HL-60/S4 (cell line): ENCODE measurements around the gene RYR1.
"Not testable (repeated sequence)": the region's sequence is repeated elsewhere in the genome, so short reads cannot be mapped to it uniquely, and the experiment has no call there.

Experiments used
- in situ Hi-C: fragments of 300-500 bp; cut with MboI; formaldehyde crosslinking; loops from 2 replicates; pipeline ENCODE4 v1.14.3; 2022; ENCODE audit warnings: low sequenced_read_pairs

The RYR1 gene

DNA sequence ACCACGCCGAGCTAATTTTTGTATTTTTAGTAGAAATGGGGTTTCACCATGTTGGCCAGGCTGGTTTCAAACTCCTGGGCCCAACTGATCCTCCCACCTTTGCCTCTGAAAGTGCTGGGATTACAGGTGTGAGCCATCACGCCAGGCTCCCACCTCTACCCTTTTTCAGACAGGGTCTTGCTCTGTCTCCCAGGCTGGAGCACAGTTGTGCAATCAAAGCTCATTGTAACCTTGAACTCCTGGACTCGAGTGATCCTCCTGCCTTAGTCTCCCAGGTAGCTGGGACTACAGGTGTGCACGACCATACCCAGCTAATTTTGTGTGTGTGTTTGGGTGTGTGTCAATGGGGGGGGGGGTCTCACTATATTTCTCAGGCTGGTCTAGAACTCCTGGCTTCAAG lies 9.2 kb upstream of the RYR1 start:
- in situ Hi-C loops: loop anchor here (25.0 kb wide), 1 partner anchor 513 kb away; the partner anchor contains the start of genes MRPS12 and SARS2

GRCh38 chr19:38425222-38425809 lies 8.2 kb upstream of the RYR1 start:
- in situ Hi-C loops: no loop called here

DNA sequence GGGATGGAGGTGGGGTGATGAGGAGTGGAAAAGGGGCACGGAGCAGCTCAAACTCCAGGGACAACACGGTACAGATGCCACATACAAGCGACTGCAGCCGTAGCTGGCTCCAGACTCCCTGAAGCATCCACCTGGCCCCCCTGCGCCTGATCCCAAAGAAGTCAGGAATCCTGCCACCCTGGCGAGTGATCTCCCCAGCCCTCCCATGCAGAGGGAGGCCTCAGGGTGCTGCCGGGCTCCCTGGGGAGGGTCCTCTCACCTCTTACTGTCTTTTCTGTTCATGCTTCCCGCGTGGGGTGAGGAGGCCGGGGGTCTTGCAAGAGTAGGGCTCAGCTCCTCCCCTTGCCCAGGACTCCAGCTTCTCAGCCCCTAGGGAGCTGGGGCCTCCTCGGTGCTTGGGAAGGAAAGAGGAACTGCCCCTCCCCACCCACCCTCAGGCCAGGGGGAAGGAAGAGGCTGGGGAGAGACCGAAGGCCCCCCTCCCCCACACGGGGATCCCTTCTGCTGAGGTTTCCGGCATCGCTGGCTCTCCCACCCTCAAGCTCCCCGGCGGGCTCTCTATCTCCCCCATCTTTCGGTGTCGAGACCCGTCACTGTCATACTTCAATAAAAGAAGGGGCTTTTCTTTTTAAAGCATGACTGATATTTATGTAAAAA lies 7.6 kb upstream of the RYR1 start, which contains the start of gene RASGRP4:
Gene RASGRP4 (minus strand): TSS at position 410 of the 657 bp plus-strand sequence. CDS start 128 bp downstream, at position 282.
- in situ Hi-C loops: no loop called here

DNA sequence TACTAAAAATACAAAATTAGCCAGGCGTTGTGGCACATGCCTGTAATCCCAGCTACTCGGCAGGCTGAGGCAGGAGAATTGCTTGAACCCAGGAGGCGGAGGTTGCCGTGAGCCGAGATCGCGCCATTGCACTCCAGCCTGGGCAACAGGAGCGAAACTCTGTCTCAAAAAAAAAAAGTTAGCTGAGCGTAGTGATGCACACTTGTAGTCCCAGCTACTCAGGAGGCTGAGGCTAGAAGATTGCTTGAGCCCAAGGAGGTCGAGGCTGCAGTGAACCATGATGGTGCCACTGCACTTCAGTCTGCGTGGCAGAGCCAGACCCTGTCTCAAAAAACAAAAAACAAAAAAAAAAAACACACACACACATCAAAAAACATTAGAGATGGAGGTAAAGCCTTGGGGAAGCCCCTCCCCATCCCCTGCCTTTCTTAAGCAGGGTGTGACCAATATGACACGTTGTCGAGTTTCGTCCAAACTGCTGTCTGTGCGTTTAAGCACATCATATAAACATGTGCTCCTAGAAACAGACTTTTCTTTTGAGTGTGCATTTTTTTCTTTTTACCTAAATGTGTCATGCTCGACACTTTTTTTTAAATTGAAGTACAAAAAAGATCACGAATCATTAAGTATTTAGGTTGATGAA lies 6.3 kb upstream of the RYR1 start:
- in situ Hi-C loops: not testable (repeated sequence)

GRCh38 chr19:38429055-38429810 lies 4.3 kb upstream of the RYR1 start:
- in situ Hi-C loops: no loop called here

DNA sequence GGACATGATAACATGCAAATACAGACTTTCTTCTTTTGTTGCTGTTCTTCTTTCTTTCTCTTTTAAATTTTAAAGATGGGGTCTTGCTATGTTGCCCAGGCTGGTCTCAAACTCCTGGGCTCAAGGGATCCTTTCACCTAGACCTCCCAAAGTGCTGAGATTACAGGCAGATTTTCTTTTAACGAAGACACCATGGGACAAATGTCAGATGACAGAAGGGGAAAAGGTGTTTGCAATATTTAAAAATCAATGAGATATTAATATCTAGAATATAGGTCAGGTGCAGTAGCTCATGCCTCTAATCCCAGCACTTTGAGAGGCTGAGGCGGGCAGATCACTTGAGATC lies 3.7 kb upstream of the RYR1 start:
- in situ Hi-C loops: no loop called here

DNA sequence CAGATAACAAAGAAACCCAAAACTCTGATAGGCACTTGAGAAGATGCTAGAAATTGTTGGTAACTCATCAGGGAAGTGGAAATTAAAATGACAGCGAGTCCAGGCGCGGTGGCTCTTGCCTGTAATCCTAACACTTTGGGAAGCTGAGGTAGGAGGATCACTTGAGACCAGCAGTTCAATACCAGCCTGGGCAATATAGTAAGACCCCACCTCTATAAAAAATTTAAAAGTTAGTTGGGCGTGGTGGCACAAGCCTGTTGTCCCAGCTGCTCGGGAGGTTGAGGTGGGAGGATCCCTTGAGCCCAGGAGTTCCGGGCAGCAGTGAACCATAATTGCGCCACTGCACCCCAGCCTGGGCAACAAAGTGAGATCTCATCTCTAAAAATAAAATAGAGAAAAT lies 2.6 kb upstream of the RYR1 start:
- in situ Hi-C loops: no loop called here

- in situ Hi-C loops: no loop called here
These were observed 1.1 kb downstream of the RYR1 start for GRCh38 chr19:38434549-38435051.

DNA sequence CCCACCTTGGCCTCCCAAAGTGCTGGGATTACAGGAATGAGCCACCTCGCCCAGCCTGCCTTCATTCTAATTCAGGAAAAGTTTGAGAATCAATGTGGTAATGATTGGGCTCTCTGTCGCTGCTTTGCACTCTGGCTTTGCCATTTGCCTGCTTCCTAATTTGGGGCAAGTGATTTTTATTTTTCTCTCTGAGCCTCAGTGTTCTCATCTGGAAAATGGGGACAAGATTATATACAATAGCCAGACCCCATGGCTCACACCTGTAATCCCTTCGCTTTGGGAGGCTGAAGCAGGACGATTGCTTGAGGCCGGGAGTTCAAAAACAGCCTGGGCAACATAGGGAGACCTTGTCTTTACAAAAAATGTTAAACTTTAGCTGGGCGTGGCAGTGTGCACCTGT lies 3.8 kb downstream of the RYR1 start:
- in situ Hi-C loops: no loop called here

- in situ Hi-C loops: no loop called here
These were observed 4.4 kb downstream of the RYR1 start for GRCh38 chr19:38437917-38438316.

DNA sequence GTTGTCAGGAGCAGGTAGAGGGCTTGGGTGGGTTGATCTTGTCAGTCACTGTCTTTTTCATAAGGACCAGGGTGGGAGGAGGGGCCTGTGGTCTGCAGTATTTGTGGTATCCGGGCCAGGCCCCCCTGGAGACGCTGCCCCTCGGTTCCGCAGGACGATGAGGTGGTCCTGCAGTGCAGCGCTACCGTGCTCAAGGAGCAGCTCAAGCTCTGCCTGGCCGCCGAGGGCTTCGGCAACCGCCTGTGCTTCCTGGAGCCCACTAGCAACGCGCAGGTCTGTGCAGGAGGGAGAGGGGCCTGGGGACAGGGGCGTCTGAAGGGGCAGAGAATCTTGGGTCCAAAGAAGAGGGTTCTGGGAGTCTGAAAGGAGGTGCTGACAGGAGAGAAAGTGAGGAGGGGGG lies 7.1 kb downstream of the RYR1 start:
- in situ Hi-C loops: no loop called here

DNA sequence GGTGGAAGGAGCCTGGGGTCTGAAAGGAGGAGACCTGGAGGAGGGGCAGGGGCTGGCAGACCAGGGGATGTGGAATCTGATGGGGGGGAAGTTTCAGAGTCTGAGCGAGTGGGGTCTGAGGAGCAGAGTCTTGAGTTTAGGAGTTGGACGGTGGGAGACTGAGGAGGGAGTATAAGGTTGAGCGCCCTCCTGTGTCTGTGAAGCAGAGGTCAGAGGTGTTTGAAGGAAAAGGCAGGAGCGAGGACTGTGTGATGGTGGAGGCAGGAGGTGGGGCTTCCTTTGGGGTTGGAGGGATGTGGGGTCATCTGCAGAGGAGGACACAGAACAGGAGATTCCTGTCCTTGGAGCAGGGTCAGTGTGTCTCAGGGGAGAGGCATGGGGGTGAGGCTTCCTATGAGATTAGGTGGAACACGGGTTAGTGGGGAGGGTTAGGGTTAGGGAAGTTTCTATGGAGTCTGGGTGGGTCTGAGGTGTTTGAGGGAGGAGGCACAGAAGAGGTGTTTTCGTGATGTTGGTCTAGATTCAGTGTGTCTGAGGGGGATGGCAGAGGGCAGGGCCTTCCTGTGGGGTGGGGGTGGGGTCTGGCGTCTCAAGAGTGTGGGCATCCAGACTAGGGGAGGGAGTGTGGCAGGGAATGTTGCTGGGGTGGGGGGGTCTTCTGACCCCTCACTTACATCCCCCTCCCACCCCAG lies 8.3 kb downstream of the RYR1 start:
- in situ Hi-C loops: no loop called here

DNA sequence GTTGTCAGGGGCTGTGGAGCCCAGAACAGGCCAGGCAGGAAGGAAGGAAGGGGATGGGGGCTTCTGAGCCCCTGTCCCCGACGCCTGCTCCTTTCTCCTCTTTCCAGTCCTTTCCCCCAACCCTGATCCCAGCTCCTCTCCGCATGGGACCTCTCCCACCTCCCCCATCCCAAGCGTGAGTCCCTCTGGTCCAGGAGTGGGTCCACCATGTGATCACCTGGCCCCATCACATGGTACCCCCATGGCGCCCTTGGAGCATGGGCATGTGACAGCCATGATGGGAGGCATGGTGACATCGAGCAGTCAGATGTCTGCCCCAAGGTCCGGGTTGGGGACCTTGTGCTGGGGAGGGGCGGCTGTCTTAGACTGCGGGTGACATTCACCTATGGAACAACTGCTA lies 9.2 kb downstream of the RYR1 start:
- in situ Hi-C loops: no loop called here

DNA sequence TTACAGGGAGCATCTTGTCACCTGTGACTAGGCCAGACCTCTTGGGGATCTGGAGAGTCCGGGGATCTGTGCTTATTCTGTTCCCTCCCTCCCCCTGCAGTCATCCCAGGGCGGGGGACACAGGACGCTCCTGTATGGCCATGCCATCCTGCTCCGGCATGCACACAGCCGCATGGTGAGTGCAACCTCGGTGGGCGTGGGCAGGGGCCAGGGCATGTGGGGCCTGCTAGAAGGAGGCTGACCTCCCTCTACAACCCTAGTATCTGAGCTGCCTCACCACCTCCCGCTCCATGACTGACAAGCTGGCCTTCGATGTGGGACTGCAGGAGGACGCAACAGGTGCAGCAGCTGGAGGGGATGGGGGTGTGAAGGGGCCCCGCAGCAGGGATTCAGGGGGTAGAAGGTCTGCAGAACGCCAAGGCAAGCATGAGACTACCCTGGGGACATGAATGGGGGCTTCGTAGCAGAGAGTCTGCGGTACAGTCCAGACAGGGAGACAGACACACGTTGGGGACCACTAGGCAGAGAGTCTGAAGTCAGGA lies 10.0 kb downstream of the RYR1 start:
- in situ Hi-C loops: no loop called here

DNA sequence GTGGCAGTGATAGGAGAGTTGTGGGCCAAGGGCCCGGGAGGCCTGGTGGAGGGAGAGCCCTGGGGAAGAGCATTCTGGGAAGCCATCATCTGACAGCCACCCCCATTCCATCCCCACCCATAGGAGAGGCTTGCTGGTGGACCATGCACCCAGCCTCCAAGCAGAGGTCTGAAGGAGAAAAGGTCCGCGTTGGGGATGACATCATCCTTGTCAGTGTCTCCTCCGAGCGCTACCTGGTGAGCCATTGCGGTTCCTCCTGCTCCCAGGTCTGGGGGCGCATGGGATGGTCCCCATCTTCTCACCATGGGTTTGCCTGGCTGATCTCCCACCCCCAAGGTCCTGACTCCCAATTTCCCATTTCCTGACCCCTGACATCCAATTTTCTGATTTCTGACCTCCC lies 10.5 kb downstream of the RYR1 start:
- in situ Hi-C loops: no loop called here

GRCh38 chr19:38445362-38445761 lies 11.9 kb downstream of the RYR1 start:
- in situ Hi-C loops: no loop called here

DNA sequence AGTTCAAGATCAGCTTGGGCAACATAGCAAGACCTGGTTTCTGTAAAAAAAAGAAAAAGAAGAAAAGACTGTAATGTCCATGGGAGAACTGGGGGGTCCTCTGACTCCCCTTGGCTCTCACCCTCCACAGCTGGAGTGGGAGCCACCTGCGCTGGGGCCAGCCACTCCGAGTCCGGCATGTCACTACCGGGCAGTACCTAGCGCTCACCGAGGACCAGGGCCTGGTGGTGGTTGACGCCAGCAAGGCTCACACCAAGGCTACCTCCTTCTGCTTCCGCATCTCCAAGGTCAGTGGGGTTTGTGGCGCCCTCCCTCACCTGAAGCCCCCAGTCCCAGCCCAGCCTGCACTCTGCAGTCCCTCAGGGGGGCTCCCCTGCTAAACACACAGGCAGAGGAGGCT lies 14.7 kb downstream of the RYR1 start:
- in situ Hi-C loops: no loop called here

GRCh38 chr19:38449518-38449917 lies 16.0 kb downstream of the RYR1 start:
- in situ Hi-C loops: no loop called here

DNA sequence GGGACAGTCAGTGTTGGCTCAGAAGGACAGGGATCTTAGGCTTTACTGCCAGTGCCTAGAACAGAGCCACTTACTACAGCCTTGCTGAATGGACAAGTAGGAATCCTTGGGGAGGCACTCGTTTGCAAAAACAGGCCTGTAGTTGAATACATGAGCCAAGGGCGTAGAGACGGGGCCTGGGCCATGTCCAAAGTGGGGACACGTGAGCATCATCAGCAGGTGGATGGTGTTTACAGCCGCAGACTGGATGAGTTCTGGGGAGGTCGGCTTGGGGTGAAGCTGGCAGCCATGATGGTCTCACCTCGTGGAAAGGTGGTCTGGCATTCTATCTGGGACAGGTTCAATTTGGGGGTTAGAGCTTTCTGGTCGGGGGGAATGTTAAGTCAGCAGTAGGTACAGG lies 17.5 kb downstream of the RYR1 start:
- in situ Hi-C loops: no loop called here

- in situ Hi-C loops: no loop called here
These were observed 18.1 kb downstream of the RYR1 start for GRCh38 chr19:38451629-38452028.
